Measurements from ENCODE around the gene TMBIM1. TPM values are rescaled to one million over a fixed set of nuclear protein-coding genes. Genes with fewer than 3 reads are reported as not detected.

Gene TMBIM1
- total and polyA plus RNA-seq, 9 donors, result 80.6 to 259 (median 114) TPM

DNA sequence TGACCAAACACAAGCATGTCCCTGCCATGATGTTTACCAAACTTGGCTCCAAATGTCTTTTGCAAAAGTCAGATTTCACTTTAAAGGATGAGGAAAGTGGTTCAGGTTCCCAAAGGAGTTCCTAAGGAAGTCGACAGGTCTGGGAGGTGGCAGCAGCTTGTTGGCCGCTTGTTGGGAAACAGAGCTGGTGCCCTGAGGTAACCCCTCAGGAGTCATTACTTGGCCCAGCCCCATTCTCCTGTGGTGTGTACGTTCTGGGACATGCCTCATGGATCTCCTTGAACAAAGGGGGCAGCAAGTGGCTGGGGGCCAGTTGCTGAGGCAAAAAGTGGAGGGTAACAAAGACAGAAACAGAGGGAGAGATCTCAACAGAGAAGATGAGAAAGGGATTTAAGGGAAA is 10.9 kb downstream of the TMBIM1 start:
- H3K4me1 ChIP-seq (ENCODE audit: insufficient read depth), result peaks cover 19% of the 10 kb centered on the region
- no peaks in the 10 kb centered on the region for H3K9me3 ChIP-seq
- H3K27ac ChIP-seq, result no peak overlapping the region
- no peak for DNase-seq
- H3K36me3 ChIP-seq, result no peaks in the 10 kb centered on the region
- H3K27me3 ChIP-seq, result no peaks in the 10 kb centered on the region
- H3K4me3 ChIP-seq, result no peak overlapping the region
- intact Hi-C loops (cut with DNase I), result no loop called here
- 76 to 79% (median 76%) methylated on average over 3 of the region's 3 CpGs for WGBS, 3 donors
- TF ChIP-seq, protein P1, sequence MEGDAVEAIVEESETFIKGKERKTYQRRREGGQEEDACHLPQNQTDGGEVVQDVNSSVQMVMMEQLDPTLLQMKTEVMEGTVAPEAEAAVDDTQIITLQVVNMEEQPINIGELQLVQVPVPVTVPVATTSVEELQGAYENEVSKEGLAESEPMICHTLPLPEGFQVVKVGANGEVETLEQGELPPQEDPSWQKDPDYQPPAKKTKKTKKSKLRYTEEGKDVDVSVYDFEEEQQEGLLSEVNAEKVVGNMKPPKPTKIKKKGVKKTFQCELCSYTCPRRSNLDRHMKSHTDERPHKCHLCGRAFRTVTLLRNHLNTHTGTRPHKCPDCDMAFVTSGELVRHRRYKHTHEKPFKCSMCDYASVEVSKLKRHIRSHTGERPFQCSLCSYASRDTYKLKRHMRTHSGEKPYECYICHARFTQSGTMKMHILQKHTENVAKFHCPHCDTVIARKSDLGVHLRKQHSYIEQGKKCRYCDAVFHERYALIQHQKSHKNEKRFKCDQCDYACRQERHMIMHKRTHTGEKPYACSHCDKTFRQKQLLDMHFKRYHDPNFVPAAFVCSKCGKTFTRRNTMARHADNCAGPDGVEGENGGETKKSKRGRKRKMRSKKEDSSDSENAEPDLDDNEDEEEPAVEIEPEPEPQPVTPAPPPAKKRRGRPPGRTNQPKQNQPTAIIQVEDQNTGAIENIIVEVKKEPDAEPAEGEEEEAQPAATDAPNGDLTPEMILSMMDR (IDR thresholded peaks at IDR 0.05), result no peak
- TF ChIP-seq POLR2A (IDR thresholded peaks at IDR 0.05) (no peak), EP300 (IDR thresholded peaks at IDR 0.05) (no peak)

DNA sequence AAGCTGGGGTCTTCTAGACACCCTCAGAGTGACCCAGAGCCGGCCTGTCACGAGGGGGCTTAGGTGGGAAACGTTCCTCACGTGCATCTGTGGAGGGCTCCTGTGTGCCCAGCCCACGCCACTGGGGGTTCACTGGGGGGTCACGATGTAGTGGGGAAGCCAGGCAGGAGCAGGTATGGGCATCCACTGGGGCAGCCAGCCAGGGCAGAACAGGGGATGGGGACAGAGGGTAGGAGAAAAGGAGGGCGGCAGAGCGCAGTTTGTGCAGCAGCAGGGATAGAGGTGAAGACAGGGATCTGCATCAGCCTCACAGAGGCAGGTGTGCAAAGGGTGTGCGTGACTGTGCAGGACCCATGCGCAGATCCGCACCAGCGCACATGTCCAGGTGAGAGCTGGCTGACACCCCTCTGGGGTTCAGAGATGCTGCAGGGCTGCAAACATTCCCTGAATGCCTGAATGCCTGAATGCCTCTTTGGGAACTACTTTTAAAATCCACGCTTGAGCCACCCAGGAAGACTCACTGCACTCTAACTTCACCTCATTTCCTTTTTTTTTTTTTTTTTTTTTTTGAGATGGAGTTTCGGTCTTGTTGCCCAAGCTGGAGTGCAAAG is 11.9 kb downstream of the TMBIM1 start:
- Histone ChIP-seq H3K36me3 (no peaks in the 10 kb centered on the region), H3K4me3 (no peak overlapping the region), H3K27me3 (no peaks in the 10 kb centered on the region), H3K4me1 (ENCODE audit: insufficient read depth) (peaks cover 10% of the 10 kb centered on the region), H3K9me3 (no peaks in the 10 kb centered on the region), H3K27ac (no peak overlapping the region)
- intact Hi-C loops (cut with DNase I), result no loop called here
- 88 to 93% (median 90%) methylated on average over 14 of the region's 14 CpGs for WGBS, 3 donors
- TF ChIP-seq EP300 (IDR thresholded peaks at IDR 0.05) (no peak), POLR2A (IDR thresholded peaks at IDR 0.05) (no peak)
- TF ChIP-seq, protein P1 (IDR thresholded peaks at IDR 0.05), result no peak
- no peak for DNase-seq

DNA sequence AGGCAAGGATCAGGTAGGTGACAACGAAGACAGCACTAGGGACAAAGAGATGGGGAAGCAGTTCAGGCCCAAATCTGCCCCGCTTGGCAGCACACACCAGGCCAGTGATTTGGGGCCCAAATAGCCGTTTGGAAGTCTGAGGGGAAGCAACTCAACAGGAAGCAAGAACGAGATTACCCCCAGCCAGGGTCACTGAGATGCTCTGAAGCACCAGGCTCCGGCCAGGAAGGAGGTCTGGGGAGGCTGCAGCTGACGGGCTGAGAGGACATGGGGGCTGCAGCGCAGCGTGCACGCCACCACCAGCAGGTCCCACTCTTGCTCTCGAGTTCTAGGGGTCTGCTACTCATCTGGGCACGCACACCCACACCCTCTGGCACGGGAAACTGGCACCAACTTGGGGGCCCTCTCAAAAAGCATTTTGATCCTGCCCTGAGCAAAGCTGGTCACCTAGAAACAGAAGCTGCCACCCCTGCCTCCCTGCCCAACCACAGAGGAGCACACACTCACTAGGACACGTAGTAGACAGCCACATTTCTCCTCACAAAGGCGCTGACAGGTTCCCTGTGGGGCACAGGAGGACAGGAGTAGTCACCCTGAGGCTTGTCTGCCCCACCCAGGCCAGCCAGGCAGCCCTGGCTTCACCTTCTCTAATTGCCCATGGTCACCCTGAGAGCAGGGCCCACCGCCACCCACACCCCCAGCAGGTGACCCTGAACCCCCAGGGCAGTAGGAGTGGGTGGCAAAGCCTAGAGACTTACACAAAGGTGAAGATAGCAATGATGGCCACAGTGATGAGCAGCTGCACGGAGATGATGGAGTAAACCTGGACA is 13.6 kb downstream of the TMBIM1 start:
- no peak overlapping the region for H3K4me3 ChIP-seq
- H3K27ac ChIP-seq, result no peak overlapping the region
- H3K36me3 ChIP-seq, result no peaks in the 10 kb centered on the region
- H3K27me3 ChIP-seq, result no peaks in the 10 kb centered on the region
- WGBS, 3 donors, result 76 to 82% (median 81%) methylated on average over 16 of the region's 16 CpGs
- intact Hi-C loops (cut with DNase I), result loop anchor here in 2 of 4 donors (10.0 kb wide), 2 partner anchors 186 to 376 kb away; partner anchors contain the start of genes BCS1L (in 1 of the 2) and ZNF142 (in 1 of the 2)
- TF ChIP-seq EP300 (IDR thresholded peaks at IDR 0.05) (no peak), POLR2A (IDR thresholded peaks at IDR 0.05) (no peak)
- TF ChIP-seq, protein P1 (IDR thresholded peaks at IDR 0.05), result no peak
- no peak for DNase-seq
- H3K4me1 ChIP-seq (ENCODE audit: insufficient read depth), result peaks cover 3% of the 10 kb centered on the region
- H3K9me3 ChIP-seq, result no peaks in the 10 kb centered on the region

DNA sequence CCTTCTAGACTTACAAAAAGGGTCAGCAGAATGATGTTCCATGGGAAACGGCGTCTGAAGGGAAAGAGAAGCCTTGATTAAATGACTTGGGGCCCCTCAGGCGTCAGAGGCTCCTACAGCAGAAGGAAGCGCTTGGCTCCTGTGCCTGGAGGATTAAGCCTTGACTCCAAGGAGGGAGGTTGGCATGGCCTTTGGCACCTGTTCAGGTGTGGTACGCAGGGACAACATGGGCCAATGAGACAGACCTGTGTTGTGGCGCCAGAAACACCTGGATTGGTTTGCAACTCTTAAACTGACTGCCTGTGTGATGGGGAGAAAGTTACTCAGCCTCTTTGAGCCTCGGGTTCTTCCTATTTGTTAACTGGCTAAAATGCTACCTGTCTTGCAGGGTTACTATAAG is 14.4 kb downstream of the TMBIM1 start:
- Histone ChIP-seq H3K27ac (no peak overlapping the region), H3K4me1 (ENCODE audit: insufficient read depth) (peaks cover 3% of the 10 kb centered on the region), H3K36me3 (no peaks in the 10 kb centered on the region), H3K4me3 (no peak overlapping the region), H3K9me3 (no peaks in the 10 kb centered on the region), H3K27me3 (no peaks in the 10 kb centered on the region)
- TF ChIP-seq POLR2A (IDR thresholded peaks at IDR 0.05), result no peak
- TF ChIP-seq, protein P1 (IDR thresholded peaks at IDR 0.05), result no peak
- no peak for TF ChIP-seq EP300 (IDR thresholded peaks at IDR 0.05)
- WGBS, 3 donors, result 62 to 83% (median 69%) methylated on average over 7 of the region's 7 CpGs
- no peak for DNase-seq
- intact Hi-C loops (cut with DNase I), result loop anchor here in 2 of 4 donors (10.0 kb wide), 2 partner anchors 187 to 377 kb away; partner anchors contain the start of genes BCS1L (in 1 of the 2) and ZNF142 (in 1 of the 2)
